K562 (cell line): ENCODE data around the gene GPC2. TPM values are rescaled to one million over a fixed set of nuclear protein-coding genes. Genes with fewer than 3 reads are reported as not detected.
A peak's percentile ranks its signal among the peaks of the same experiment; 100 is the strongest.

Experiments used
- AFF1 ChIP-seq, 2 experiments: fragments of 450-650 bp; IDR thresholded peaks; 2 replicates each; pipeline ENCODE4 v1.6.1; 2018; ENCODE audit warnings: mild to moderate bottlenecking in 2 of 2, low read depth in 1 of 2; ENCODE audit not compliant: partially characterized antibody in 2 of 2
- ARID3A ChIP-seq: IDR thresholded peaks from 2 replicates; pipeline ENCODE4 v1.6.1; 2012; ENCODE audit warnings: low read depth, low read length, improper control_type of control experiment, borderline replicate concordance
- E2F8 ChIP-seq: fragments of 450-650 bp; IDR thresholded peaks from 2 replicates; pipeline ENCODE4 v1.7.1; 2018; ENCODE audit warnings: mild to moderate bottlenecking, low read depth; ENCODE audit not compliant: partially characterized antibody
- FOXO4 ChIP-seq: fragments of 450-650 bp; formaldehyde crosslinking; IDR thresholded peaks from 2 replicates; pipeline ENCODE4 v1.4.0; 2020; ENCODE audit warnings: mild to moderate bottlenecking, moderate library complexity
- MCM3 ChIP-seq: fragments of 450-650 bp; IDR thresholded peaks from 2 replicates; pipeline ENCODE4 v1.6.1; 2016
- NFE2L1 ChIP-seq: fragments of 450-650 bp; IDR thresholded peaks from 2 replicates; pipeline ENCODE4 v1.6.1; 2016; ENCODE audit warnings: missing genetic modification characterization, low read depth, mild to moderate bottlenecking, missing compliant biosample characterization, moderate library complexity, borderline replicate concordance
- NR0B1 ChIP-seq: fragments of 450-650 bp; IDR thresholded peaks from one replicate; pipeline ENCODE4 v1.6.1; 2018; ENCODE audit warnings: mild to moderate bottlenecking, moderate library complexity; ENCODE audit not compliant: partially characterized antibody
- PHB2 ChIP-seq: fragments of 450-650 bp; IDR thresholded peaks from 2 replicates; pipeline ENCODE4 v1.6.1; 2017; ENCODE audit warnings: low read depth
- PTRF ChIP-seq: fragments of 450-650 bp; IDR thresholded peaks from 2 replicates; pipeline ENCODE4 v1.6.1; 2016; ENCODE audit warnings: mild to moderate bottlenecking, missing genetic modification characterization, missing compliant biosample characterization
- TEAD1 ChIP-seq, 2 experiments: fragments of 450-650 bp in 1 of 2; sonication (generic) in 1 of 2; formaldehyde crosslinking; IDR thresholded peaks; 2 replicates each; pipeline versions ENCODE4 v1.4.0 to v1.8.0; 2020 to 2022; ENCODE audit warnings: mild to moderate bottlenecking in 2 of 2, missing genetic modification reagents in 1 of 2
- YY1 ChIP-seq, 3 experiments: IDR thresholded peaks; 2 replicates each; pipeline ENCODE4 v1.6.1; 2011; ENCODE audit warnings: low read length in 2 of 3, mild to moderate bottlenecking in 2 of 3, moderate library complexity in 2 of 3, borderline replicate concordance in 1 of 3, control low read depth in 1 of 3, low read depth in 1 of 3; ENCODE audit not compliant: insufficient read depth in 3 of 3, insufficient replicate concordance in 2 of 3, control insufficient read depth in 1 of 3, insufficient read length in 1 of 3; ENCODE audit errors: extremely low read depth in 1 of 3
- ZNF76 ChIP-seq: fragments of 250-450 bp; sonication (Bioruptor Pico); IDR thresholded peaks from 2 replicates; pipeline ENCODE4 v1.4.0; 2020; ENCODE audit warnings: mild to moderate bottlenecking, moderate library complexity, borderline replicate concordance
- ZNF830 ChIP-seq: fragments of 250-450 bp; sonication (Bioruptor Pico); IDR thresholded peaks from 2 replicates; pipeline ENCODE4 v1.5.0; 2021; ENCODE audit warnings: mild to moderate bottlenecking
- polyA plus RNA-seq, 8 experiments: library from polyadenylated mRNA; depleted of rRNA in 4 of 8; stranded (reverse) in 5 of 8; unstranded in 3 of 8; fragments of >200 nt; fragmentation: Nextera tagmentation in 2 of 8; fragmentation: Illumina TruSeq in 1 of 8; extraction: Ambion mirVana in 2 of 8; extraction: Trizol in 1 of 8; gene quantifications; 2 replicates each; pipeline versions ENCODE4 v1.2.1 to v1.2.3, GENCODE V29; 2011 to 2014; ENCODE audit warnings: inconsistent platforms in 1 of 8, missing spikeins in 1 of 8
- total RNA-seq, 7 experiments: library from RNA; depleted of rRNA in 6 of 7; stranded (reverse); fragments of >200 nt in 6 of 7; fragmentation: Illumina TruSeq in 2 of 7; extraction: Trizol in 2 of 7; gene quantifications; 2 replicates each; pipeline versions ENCODE4 v1.2.1 to v1.2.3, GENCODE V29; 2011 to 2021; ENCODE audit warnings: low replicate concordance in 1 of 7

GPC2 gene
- total and polyA plus RNA-seq, 9 of the 15 experiments (the other 6 are each of a cell fraction or from before 2014, with no cell fraction given), result 0.06 to 7.7 (median 1.4) TPM; not detected in 1

GRCh38 chr7:100157334-100158228 lies 19.6 kb downstream of the GPC2 start (continued):
- TF ChIP-seq ARID3A (no peak), NR0B1 (no peak), PHB2 (no peak), FOXO4 (peak; percentile 72; the same call in 1 of the 2 replicates), E2F8 (peak; percentile 12), NFE2L1 (no peak), AFF1 (IDR thresholded peaks at IDR 0.05; ENCODE audit: low read depth in 1 of 2, partially characterized antibody in 2 of 2) (peak in 1 of 2 experiments; percentile 48), ZNF76 (CRISPR knock-in tag) (no peak), PTRF (no peak), MCM3 (no peak), TEAD1 (CRISPR knock-in tag; IDR thresholded peaks at IDR 0.05) (peak in 1 of 2 experiments; percentile 86; a peak in 1 of 4 replicates), ZNF830 (no peak), YY1 (IDR thresholded peaks at IDR 0.05; ENCODE audit: borderline replicate concordance in 1 of 3, control insufficient read depth in 1 of 3, extremely low read depth in 1 of 3, insufficient read depth in 3 of 3, insufficient read length in 1 of 3, insufficient replicate concordance in 2 of 3, low read depth in 1 of 3, low read length in 2 of 3) (no peak)
